Activated T-helper 9 cell treated with anti-CD3 and anti-CD28 coated beads, Interleukin-2, amount 50 U/mL, for 16 hours (primary cell): ENCODE results near the gene HOXD8.
A peak's percentile ranks its signal among the peaks of the same experiment; 100 is the strongest.

Experiments
- DNase-seq: peaks from one replicate; pipeline ENCODE4 v3.0.0-alpha.2; 2020; ENCODE audit warnings: low read depth

The HOXD8 gene

GRCh38 chr2:176130957-176131847 lies 1.7 kb downstream of the HOXD8 start:
- DNase-seq = no peak

GRCh38 chr2:176131848-176132158 lies 2.3 kb downstream of the HOXD8 start:
- no peak for DNase-seq

- DNase-seq = no peak
These were observed 3.0 kb downstream of the HOXD8 start for GRCh38 chr2:176132205-176133171.

GRCh38 chr2:176133389-176133788 lies 3.9 kb downstream of the HOXD8 start:
- DNase-seq = no peak

- no peak for DNase-seq
These were observed 4.5 kb downstream of the HOXD8 start for GRCh38 chr2:176134035-176134434.

- DNase-seq = no peak
These were observed 5.5 kb downstream of the HOXD8 start for GRCh38 chr2:176135035-176135440.

- DNase-seq = no peak
These were observed 7.1 kb downstream of the HOXD8 start for GRCh38 chr2:176136374-176137251.

- DNase-seq = no peak
These were observed 7.7 kb downstream of the HOXD8 start for GRCh38 chr2:176137252-176137580.

GRCh38 chr2:176137906-176138305 lies 8.4 kb downstream of the HOXD8 start:
- no peak for DNase-seq

- no peak for DNase-seq
These were observed 9.0 kb downstream of the HOXD8 start for GRCh38 chr2:176138526-176138922.

GRCh38 chr2:176138923-176139660 lies 9.6 kb downstream of the HOXD8 start:
- no peak for DNase-seq

- DNase-seq = no peak
These were observed 10.4 kb downstream of the HOXD8 start for GRCh38 chr2:176139661-176140512.

GRCh38 chr2:176140513-176141317 lies 11.2 kb downstream of the HOXD8 start:
- DNase-seq = peak; percentile 25

- no peak for DNase-seq
These were observed 12.8 kb downstream of the HOXD8 start for GRCh38 chr2:176142281-176142680.

- DNase-seq = no peak
These were observed 15.8 kb downstream of the HOXD8 start for GRCh38 chr2:176145085-176145969.

GRCh38 chr2:176146101-176146500 lies 16.6 kb downstream of the HOXD8 start:
- DNase-seq = no peak

- DNase-seq = no peak
These were observed 17.1 kb downstream of the HOXD8 start for GRCh38 chr2:176146645-176147044.

GRCh38 chr2:176147210-176147799 lies 17.8 kb downstream of the HOXD8 start:
- DNase-seq = no peak
